ENCODE measurements around the gene AKAP8L.

AKAP8L gene

DNA sequence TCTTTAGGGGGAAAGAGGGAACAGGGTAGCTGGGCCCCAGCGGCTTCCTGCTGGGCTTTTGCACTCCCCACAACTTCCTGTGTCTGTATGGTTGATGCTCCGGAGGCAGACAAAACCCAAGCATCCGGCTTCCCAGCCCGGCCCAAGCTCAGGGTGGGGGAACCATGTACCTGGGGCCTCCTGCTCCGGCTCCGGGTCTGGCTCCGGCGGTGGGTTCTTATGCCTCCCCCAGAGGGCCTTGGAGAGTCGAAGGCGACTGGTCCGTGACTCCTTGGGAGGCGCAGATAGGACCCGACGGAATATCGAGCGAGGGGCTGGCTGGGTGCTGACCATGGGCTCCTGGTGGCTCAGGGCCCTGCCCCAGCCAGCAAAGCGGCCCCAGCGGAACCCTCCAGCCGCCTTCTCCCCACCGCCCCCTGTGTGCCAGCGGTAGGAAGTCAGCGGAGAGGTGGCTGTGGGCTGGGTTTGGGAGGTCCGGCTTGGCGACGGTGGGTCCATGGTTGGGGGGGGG, 45.1 kb upstream of the AKAP8L start:
- DNase-seq (ENCODE audit: low read depth) = peak; percentile 89
- peak overlapping the region; percentile 78 for H3K4me3 ChIP-seq (ENCODE audit: low read depth, low read length)
- TF ChIP-seq, protein P1, sequence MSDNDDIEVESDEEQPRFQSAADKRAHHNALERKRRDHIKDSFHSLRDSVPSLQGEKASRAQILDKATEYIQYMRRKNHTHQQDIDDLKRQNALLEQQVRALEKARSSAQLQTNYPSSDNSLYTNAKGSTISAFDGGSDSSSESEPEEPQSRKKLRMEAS (IDR thresholded peaks at IDR 0.05; ENCODE audit: low read depth, low read length) = peak; percentile 30
- peak; percentile 5 for TF ChIP-seq MYC (IDR thresholded peaks at IDR 0.05; ENCODE audit: low read depth, low read length)
- peak; percentile 73 for TF ChIP-seq POLR2A (IDR thresholded peaks at IDR 0.05; ENCODE audit: extremely low read depth, insufficient read length)
- TF ChIP-seq CTCF (IDR thresholded peaks at IDR 0.05; ENCODE audit: low read depth, low read length) = no peak

GRCh38 chr19:15461694-15462093, 42.9 kb upstream of the AKAP8L start:
- DNase-seq (ENCODE audit: low read depth) = no peak
- no peak overlapping the region for H3K4me3 ChIP-seq (ENCODE audit: low read depth, low read length)

GRCh38 chr19:15457701-15458484, 39.1 kb upstream of the AKAP8L start:
- no peak for DNase-seq (ENCODE audit: low read depth)
- TF ChIP-seq POLR2A (IDR thresholded peaks at IDR 0.05; ENCODE audit: extremely low read depth, insufficient read length) (no peak), CTCF (IDR thresholded peaks at IDR 0.05; ENCODE audit: low read depth, low read length) (no peak), MYC (IDR thresholded peaks at IDR 0.05; ENCODE audit: low read depth, low read length) (no peak)
- TF ChIP-seq, protein P1 (IDR thresholded peaks at IDR 0.05; ENCODE audit: low read depth, low read length) = no peak
- H3K4me3 ChIP-seq (ENCODE audit: low read depth, low read length) = no peak overlapping the region

More at GRCh38 chr19:15461694-15462093, 42.9 kb upstream of the AKAP8L start:
- TF ChIP-seq POLR2A (IDR thresholded peaks at IDR 0.05; ENCODE audit: extremely low read depth, insufficient read length) (no peak), CTCF (IDR thresholded peaks at IDR 0.05; ENCODE audit: low read depth, low read length) (no peak), MYC (IDR thresholded peaks at IDR 0.05; ENCODE audit: low read depth, low read length) (no peak)
- TF ChIP-seq, protein P1 (IDR thresholded peaks at IDR 0.05; ENCODE audit: low read depth, low read length) = no peak

- no peak overlapping the region for H3K4me3 ChIP-seq (ENCODE audit: low read depth, low read length)
- TF ChIP-seq MYC (IDR thresholded peaks at IDR 0.05; ENCODE audit: low read depth, low read length) = no peak
- TF ChIP-seq POLR2A (IDR thresholded peaks at IDR 0.05; ENCODE audit: extremely low read depth, insufficient read length) = no peak
- DNase-seq (ENCODE audit: low read depth) = no peak
These were observed 38.3 kb upstream of the AKAP8L start for GRCh38 chr19:15456871-15457700.

DNA sequence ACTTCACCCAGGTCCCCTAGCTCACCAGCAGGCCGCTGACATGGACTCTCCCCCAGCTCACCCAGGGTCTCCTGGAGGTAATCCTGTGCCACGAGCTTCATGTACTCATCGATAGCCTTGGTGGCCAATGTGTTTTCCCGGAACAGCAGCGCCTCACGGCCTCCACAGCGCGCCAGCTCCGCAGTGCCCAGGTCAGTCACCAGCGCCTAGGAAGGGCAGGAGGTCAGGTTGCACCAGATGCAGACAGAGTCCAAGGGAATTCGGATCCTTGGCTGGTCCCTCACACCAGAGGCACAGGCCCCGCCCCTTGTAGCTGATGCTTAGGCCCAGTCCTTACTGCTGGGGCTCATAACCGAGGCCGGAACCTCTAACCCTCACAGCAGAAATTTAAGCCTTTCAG, 37.7 kb upstream of the AKAP8L start:
- no peak for DNase-seq (ENCODE audit: low read depth)
- TF ChIP-seq, protein P1 (IDR thresholded peaks at IDR 0.05; ENCODE audit: low read depth, low read length) = no peak
- H3K4me3 ChIP-seq (ENCODE audit: low read depth, low read length) = no peak overlapping the region

DNA sequence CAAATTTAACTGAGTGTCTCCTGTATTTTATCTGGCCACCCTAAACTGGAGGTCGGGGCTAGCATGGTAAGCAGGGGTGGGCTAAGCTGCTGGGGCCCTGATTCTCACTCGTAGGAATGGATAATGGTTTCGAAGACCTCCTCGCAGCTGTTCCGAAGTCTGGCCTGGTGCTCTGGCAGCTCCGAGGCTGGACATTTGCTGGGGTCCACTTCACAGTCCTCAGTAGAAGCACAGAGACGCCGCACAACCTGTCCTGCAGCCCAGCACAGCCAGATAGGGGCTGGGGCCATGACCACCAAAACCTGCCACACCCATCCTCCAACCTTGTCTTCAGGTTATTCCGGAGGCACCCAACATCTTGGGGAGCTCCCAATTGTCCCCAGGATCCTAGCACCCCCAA, 37.2 kb upstream of the AKAP8L start:
- TF ChIP-seq CTCF (IDR thresholded peaks at IDR 0.05; ENCODE audit: low read depth, low read length) (no peak), MYC (IDR thresholded peaks at IDR 0.05; ENCODE audit: low read depth, low read length) (no peak), POLR2A (IDR thresholded peaks at IDR 0.05; ENCODE audit: extremely low read depth, insufficient read length) (no peak)
- TF ChIP-seq, protein P1 (IDR thresholded peaks at IDR 0.05; ENCODE audit: low read depth, low read length) = no peak
- DNase-seq (ENCODE audit: low read depth) = no peak
- no peak overlapping the region for H3K4me3 ChIP-seq (ENCODE audit: low read depth, low read length)

Measured in NB4 (cell line).